Neural cell (in vitro differentiated cells): ENCODE data around the gene TNFRSF4. TPM values are rescaled to one million over a fixed set of nuclear protein-coding genes. Genes with fewer than 3 reads are reported as not detected.

ENCODE experiments used
- H2AFZ ChIP-seq: fragments of 200-600, 300-800 bp; sonication (generic), shearing (Covaris generic); 2 replicates; pipeline ENCODE4 v1.6.0; 2014; ENCODE audit warnings: low read depth, mild to moderate bottlenecking, antibody characterized with exemption, low read length, moderate library complexity
- H3F3A ChIP-seq: fragments of 200-600 bp; shearing (Covaris generic); 2 replicates; pipeline ENCODE4 v1.6.1; 2016; ENCODE audit warnings: mild to moderate bottlenecking, moderate library complexity, mixed read lengths, antibody characterized with exemption, low read length; ENCODE audit not compliant: insufficient read depth, poor library complexity, severe bottlenecking
- H3K27ac ChIP-seq: fragments of 200-600, 300-800 bp; sonication (generic), shearing (Covaris generic); 2 replicates; pipeline ENCODE4 v1.5.1; 2014; ENCODE audit warnings: mild to moderate bottlenecking, low read length, moderate library complexity
- H3K27me3 ChIP-seq: fragments of 300-800, 200-600 bp; sonication (generic), shearing (Covaris generic); 2 replicates; pipeline ENCODE4 v1.6.0; 2014; ENCODE audit warnings: mild to moderate bottlenecking, low read depth, low read length, moderate library complexity; ENCODE audit not compliant: insufficient read depth
- H3K36me3 ChIP-seq: fragments of 300-800, 200-600 bp; sonication (generic), shearing (Covaris generic); 2 replicates; pipeline ENCODE4 v1.5.1; 2014; ENCODE audit warnings: mild to moderate bottlenecking, antibody characterized with exemption, low read length, moderate library complexity; ENCODE audit not compliant: insufficient read depth
- H3K4me2 ChIP-seq: fragments of 300-800, 200-600 bp; sonication (generic), shearing (Covaris generic); 2 replicates; pipeline ENCODE4 v1.6.0; 2014; ENCODE audit warnings: mild to moderate bottlenecking, low read length
- H3K4me3 ChIP-seq: fragments of 300-800, 200-600 bp; sonication (generic), shearing (Covaris generic); 2 replicates; pipeline ENCODE4 v1.5.1; 2014; ENCODE audit warnings: mild to moderate bottlenecking, low read length, moderate library complexity
- H3K79me2 ChIP-seq: fragments of 200-600 bp; shearing (Covaris generic); replicated peaks from 2 replicates; pipeline ENCODE4 v1.6.0; 2014; ENCODE audit warnings: mild to moderate bottlenecking, low read length, moderate library complexity; ENCODE audit not compliant: insufficient read depth
- H3K9ac ChIP-seq: fragments of 300-800, 200-600 bp; sonication (generic), shearing (Covaris generic); 2 replicates; pipeline ENCODE4 v1.6.1; 2016; ENCODE audit warnings: mild to moderate bottlenecking, low read length, mixed read lengths
- H3K9me2 ChIP-seq: fragments of 200-600 bp; shearing (Covaris generic); 2 replicates; pipeline ENCODE4 v1.6.1; 2016; ENCODE audit warnings: mild to moderate bottlenecking, low read length, mixed read lengths; ENCODE audit not compliant: insufficient read depth
- H3K9me3 ChIP-seq: fragments of 200-600, 300-800 bp; sonication (generic), shearing (Covaris generic); 2 replicates; pipeline ENCODE4 v1.6.1; 2016; ENCODE audit warnings: mild to moderate bottlenecking, mixed run types, low read length, moderate library complexity, mixed read lengths
- H4K20me1 ChIP-seq: fragments of 200-600 bp; shearing (Covaris generic); 2 replicates; pipeline ENCODE4 v1.6.1; 2016; ENCODE audit warnings: mild to moderate bottlenecking, mixed run types; ENCODE audit not compliant: insufficient read depth
- CTCF ChIP-seq: fragments of 450-650 bp; IDR thresholded peaks from 2 replicates; pipeline ENCODE4 v1.5.1; 2014; ENCODE audit warnings: antibody characterized with exemption, mild to moderate bottlenecking, moderate library complexity; ENCODE audit not compliant: poor library complexity, severe bottlenecking
- EP300 ChIP-seq: fragments of 450-650 bp; conservative IDR thresholded peaks from 2 replicates; pipeline ENCODE4 v1.6.1; 2014; ENCODE audit warnings: antibody characterized with exemption, mild to moderate bottlenecking, moderate library complexity; ENCODE audit not compliant: poor library complexity, severe bottlenecking
- EZH2 ChIP-seq: fragments of 200-600, 300-800 bp; shearing (Covaris generic), sonication (generic); IDR thresholded peaks from 2 replicates; pipeline ENCODE4 v1.6.1; 2014; ENCODE audit warnings: antibody characterized with exemption, low read length, borderline replicate concordance, mild to moderate bottlenecking; ENCODE audit not compliant: insufficient read depth, poor library complexity, severe bottlenecking
- MXI1 ChIP-seq: fragments of 450-650 bp; conservative IDR thresholded peaks from 2 replicates; pipeline ENCODE4 v1.6.1; 2014; ENCODE audit warnings: antibody characterized with exemption, mild to moderate bottlenecking; ENCODE audit not compliant: poor library complexity, severe bottlenecking
- POLR2AphosphoS5 ChIP-seq: IDR thresholded peaks from 2 replicates; pipeline ENCODE4 v1.6.1; 2012
- RAD21 ChIP-seq: fragments of 450-650 bp; conservative IDR thresholded peaks from 2 replicates; pipeline ENCODE4 v1.6.1; 2014; ENCODE audit warnings: antibody characterized with exemption, mild to moderate bottlenecking, moderate library complexity
- REST ChIP-seq: IDR thresholded peaks from 2 replicates; pipeline ENCODE4 v1.6.1; 2012; ENCODE audit warnings: borderline replicate concordance
- SMC3 ChIP-seq: fragments of 450-650 bp; conservative IDR thresholded peaks from 2 replicates; pipeline ENCODE4 v1.6.1; 2014; ENCODE audit warnings: antibody characterized with exemption, mild to moderate bottlenecking, moderate library complexity; ENCODE audit not compliant: poor library complexity
- TAF1 ChIP-seq: IDR thresholded peaks from 2 replicates; pipeline ENCODE4 v1.6.1; 2012; ENCODE audit warnings: low read depth
- polyA plus RNA-seq: library from polyadenylated mRNA; depleted of rRNA; stranded (reverse); fragments of >200 nt; gene quantifications from 2 replicates; pipeline ENCODE4 v1.2.3, GENCODE V29; 2014

The TNFRSF4 gene
- polyA plus RNA-seq, 1 donor from 2014 or later, result not detected

DNA sequence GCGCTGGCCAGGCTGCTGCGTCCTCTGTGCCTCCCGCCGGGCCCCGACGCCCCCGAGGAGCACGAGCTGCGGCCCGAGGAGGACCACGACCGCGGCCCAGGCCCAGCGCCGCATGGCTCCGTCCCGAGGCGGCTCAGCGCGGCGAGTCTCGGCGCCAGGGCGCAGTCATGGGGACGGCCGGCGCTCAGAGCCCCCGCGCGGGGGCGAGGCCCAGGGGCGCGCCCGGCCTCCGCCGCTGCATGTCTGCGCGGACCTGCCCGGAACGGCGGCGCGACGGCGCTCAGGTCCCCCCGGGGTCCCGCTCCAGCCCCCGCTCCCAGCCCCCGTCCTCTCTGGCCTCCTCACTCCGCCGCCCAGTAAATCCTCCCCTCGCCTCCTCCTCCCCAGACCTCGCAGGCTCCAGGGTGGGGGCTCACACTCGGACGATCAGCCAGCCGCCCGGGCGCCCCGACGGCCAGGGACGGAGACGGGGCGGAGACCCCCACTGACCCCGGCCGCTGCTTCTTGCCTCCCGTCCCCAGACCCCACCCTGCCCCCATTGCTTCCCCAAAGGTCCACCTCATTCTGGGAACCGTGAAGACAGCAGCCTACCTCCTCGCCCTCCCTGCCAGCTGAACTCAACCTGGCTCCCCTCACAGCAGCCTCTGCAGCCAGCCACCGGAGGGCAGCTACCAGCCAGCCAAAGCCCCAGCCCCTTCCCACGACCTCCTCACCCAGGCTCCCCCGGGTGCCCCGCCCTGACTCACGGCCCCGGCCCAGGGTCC, 32.8 kb upstream of the TNFRSF4 start, which contains the start of gene C1QTNF12:
Gene C1QTNF12, minus strand, starts transcription at position 146 of the 764 bp plus-strand sequence. Its CDS starts 32 bp downstream, at position 114.
- Histone ChIP-seq H3K36me3 (no peaks in the 10 kb centered on the region), H3K27ac (no peak within 1 kb of the TSS), H3K9me3 (no peaks in the 10 kb centered on the region), H3K9me2 (no peaks in the 10 kb centered on the region), H3K9ac (no peak within 1 kb of the TSS), H3K79me2 (no peaks in the 10 kb centered on the region), H3F3A (no peaks in the 10 kb centered on the region), H3K4me2 (no peak within 1 kb of the TSS), H3K27me3 (peaks cover 3% of the 10 kb centered on the region), H4K20me1 (no peaks in the 10 kb centered on the region), H3K4me3 (no peak within 1 kb of the TSS), H2AFZ (no peak within 1 kb of the TSS)
- TF ChIP-seq POLR2AphosphoS5, result no peak
- no peak for TF ChIP-seq EP300
- no peak for TF ChIP-seq EZH2
- TF ChIP-seq REST, result no peak
- no peak for TF ChIP-seq SMC3
- no peak for TF ChIP-seq TAF1
- no peak for TF ChIP-seq RAD21
- TF ChIP-seq MXI1, result no peak
- no peak for TF ChIP-seq CTCF

DNA sequence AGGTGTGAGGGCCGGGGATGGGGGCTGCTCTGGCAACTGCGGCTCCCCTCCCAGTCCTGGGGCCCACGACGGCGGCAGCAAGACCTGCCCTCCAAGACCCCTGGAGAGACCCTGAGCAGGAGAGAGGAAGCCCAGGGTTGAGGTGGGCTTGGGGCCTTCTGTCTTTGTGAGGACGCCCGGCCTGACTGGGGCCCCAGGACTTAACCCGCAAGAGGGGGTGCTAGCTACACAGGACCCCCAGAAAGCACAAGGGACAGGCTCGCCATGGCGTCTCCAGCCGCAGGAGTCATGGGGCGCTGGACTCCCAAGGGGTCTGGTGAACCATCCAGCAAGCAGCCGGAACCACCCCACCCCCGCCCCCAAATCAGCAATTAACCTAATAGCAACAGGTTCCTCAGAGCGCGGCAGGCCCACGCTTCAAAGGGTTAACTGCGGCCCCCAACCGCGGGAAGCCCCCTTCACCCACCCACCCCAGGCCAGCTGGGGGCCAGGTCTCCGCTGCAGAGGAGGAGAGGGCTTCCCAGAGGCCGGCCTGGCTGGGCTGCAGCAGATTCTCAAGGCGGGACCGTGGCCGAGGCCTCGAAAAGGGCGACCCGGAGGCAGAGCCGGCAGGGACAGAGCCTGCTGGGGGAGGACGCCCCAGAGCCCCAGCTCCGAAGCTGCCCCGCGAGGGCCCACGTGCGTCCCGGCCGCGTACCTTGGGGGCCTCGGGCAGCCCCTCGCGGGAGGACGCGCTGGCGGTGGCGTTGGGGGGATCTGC, 32.0 kb upstream of the TNFRSF4 start:
- H3K4me3 ChIP-seq, result no peak overlapping the region
- H3K27me3 ChIP-seq, result peaks cover 3% of the 10 kb centered on the region
- H3K27ac ChIP-seq, result no peak overlapping the region
- H2AFZ ChIP-seq, result no peak overlapping the region
- H3K36me3 ChIP-seq, result no peaks in the 10 kb centered on the region
- no peaks in the 10 kb centered on the region for H3K9me2 ChIP-seq
- no peaks in the 10 kb centered on the region for H3K9me3 ChIP-seq
- H4K20me1 ChIP-seq, result no peaks in the 10 kb centered on the region
- no peak overlapping the region for H3K9ac ChIP-seq
- no peak overlapping the region for H3K4me2 ChIP-seq
- no peaks in the 10 kb centered on the region for H3F3A ChIP-seq
- no peaks in the 10 kb centered on the region for H3K79me2 ChIP-seq
- no peak for TF ChIP-seq RAD21
- TF ChIP-seq EP300, result no peak
- TF ChIP-seq REST, result no peak
- TF ChIP-seq MXI1, result no peak
- no peak for TF ChIP-seq EZH2
- TF ChIP-seq TAF1, result no peak
- no peak for TF ChIP-seq SMC3
- TF ChIP-seq CTCF, result no peak
- TF ChIP-seq POLR2AphosphoS5, result no peak
